ENCODE data around the gene GRAMD4.
A peak's percentile ranks its signal among the peaks of the same experiment; 100 is the strongest.

The GRAMD4 gene

DNA sequence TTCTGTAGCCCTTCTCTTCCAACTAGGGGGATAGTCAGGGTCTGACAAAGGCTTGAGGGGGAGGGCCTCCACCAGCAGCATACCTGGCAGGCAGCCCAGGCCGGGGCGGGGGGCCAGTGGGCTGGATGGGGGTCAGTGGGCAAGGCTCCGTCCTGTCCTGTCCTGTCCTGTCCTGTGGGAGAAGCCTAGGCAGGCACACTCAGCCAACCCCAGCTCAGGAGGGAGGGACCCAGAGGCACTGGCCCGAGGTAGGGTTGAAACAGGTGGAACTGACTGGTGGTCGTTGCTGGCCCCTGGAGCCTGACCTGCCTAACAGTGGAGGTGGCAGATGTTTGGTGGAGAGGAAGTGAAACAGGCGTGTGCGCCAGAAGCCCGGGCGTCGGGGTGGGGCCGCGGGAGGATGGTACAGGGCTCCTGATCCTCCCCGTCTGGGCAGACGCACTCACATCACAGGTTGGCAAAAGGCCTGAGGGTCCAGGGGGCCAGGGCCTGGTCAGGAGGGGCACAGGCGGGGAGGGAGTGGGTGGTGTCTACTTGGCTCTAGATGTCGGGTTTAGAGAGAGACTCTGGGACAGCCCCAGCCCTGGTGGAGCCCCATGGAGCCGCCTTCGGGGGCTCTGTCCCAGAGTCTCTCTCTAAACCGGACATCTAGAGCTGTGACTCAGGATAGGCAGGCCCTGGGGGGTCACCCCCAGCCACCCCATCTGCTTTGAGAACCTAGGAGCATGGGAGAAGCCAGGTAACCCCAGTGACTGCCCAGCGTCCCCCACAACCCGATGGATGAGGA lies 32.5 kb upstream of the GRAMD4 start:
- no peaks in the 10 kb centered on the region for H3K9me3 ChIP-seq (replicated peaks; ENCODE audit: insufficient read depth, low read length)
- H4K20me1 ChIP-seq (ENCODE audit: insufficient read depth, low read length) = no peaks in the 10 kb centered on the region
- H3K36me3 ChIP-seq (replicated peaks; ENCODE audit: insufficient read depth, low read length) = no peaks in the 10 kb centered on the region
- H3K79me2 ChIP-seq (ENCODE audit: low read length) = no peaks in the 10 kb centered on the region
- H3F3A ChIP-seq (ENCODE audit: insufficient read depth, low read length) = 0 out of 2 replicates have a peak, but pooled peaks cover 2% of the 10 kb centered on the region
- H3K27ac ChIP-seq (ENCODE audit: low read length) = no peak overlapping the region; the same call in 1 of the 2 replicates
- H3K9me2 ChIP-seq (replicated peaks; ENCODE audit: insufficient read depth, low read length) = no peaks in the 10 kb centered on the region
- H3K4me2 ChIP-seq (ENCODE audit: low read depth, low read length) = peak overlapping the region; percentile 61
- H3K4me1 ChIP-seq (ENCODE audit: low read length) = peaks cover 20% of the 10 kb centered on the region
- H3K4me3 ChIP-seq (ENCODE audit: low read length) = peak overlapping the region; percentile 32; the same call in 1 of the 2 replicates
- TF ChIP-seq EZH2 (optimal IDR thresholded peaks at IDR 0.05; ENCODE audit: low read depth, low read length) (no peak), EZH2phosphoT487 (IDR thresholded peaks at IDR 0.05; ENCODE audit: low read length) (no peak)
- TF ChIP-seq, protein P1, sequence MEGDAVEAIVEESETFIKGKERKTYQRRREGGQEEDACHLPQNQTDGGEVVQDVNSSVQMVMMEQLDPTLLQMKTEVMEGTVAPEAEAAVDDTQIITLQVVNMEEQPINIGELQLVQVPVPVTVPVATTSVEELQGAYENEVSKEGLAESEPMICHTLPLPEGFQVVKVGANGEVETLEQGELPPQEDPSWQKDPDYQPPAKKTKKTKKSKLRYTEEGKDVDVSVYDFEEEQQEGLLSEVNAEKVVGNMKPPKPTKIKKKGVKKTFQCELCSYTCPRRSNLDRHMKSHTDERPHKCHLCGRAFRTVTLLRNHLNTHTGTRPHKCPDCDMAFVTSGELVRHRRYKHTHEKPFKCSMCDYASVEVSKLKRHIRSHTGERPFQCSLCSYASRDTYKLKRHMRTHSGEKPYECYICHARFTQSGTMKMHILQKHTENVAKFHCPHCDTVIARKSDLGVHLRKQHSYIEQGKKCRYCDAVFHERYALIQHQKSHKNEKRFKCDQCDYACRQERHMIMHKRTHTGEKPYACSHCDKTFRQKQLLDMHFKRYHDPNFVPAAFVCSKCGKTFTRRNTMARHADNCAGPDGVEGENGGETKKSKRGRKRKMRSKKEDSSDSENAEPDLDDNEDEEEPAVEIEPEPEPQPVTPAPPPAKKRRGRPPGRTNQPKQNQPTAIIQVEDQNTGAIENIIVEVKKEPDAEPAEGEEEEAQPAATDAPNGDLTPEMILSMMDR (IDR thresholded peaks at IDR 0.05; ENCODE audit: low read length) = no peak
- H3K27me3 ChIP-seq (replicated peaks; ENCODE audit: insufficient read depth, low read length) = no peaks in the 10 kb centered on the region
- peak overlapping the region; percentile 36; the same call in 1 of the 2 replicates for H3K9ac ChIP-seq (ENCODE audit: low read length)
- DNase-seq = peak; percentile 56
- H2AFZ ChIP-seq (ENCODE audit: low read length) = peak overlapping the region; percentile 57

DNA sequence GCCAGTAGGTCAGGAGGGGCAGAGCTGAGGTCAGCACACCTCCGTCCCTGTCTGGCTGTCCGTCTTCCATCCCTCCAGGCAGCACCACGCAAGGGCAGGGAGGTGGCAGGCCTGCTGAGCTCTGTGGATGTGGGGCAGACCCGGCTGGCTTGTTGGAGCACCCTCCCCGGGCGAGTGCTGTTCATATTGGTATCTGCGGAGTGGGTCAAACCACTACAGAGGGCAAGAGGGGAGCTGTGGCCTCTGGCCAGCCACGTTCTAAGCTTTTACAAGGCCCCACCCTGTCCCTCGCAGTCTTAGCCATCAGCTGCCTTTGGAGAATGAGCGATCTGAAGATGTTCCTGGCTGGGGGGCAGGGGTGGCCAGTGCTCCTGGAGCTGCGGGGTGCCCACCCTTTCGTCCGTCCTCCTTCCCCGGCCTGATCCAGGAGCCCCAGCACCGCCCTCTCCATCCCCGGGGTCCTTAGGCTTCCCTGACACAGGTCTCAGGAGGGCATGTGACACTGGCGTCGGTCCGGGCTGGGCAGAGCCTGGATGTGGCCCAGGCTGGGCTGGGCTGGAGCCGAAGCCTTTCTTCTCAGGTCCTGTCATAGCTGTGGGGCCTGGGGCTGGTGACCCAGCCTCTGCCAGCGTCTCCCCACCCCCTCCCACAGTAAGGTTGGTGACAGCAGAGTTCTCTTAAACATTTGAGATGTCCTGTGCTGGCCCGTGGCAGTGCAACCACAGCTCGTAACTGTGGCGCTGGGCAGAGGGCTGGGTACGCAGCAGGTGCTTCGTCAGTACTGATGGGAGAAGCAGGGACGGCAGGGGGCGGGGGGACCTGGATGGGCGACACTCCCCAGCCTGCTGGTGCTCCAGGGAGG lies 31.7 kb upstream of the GRAMD4 start:
- DNase-seq = no peak
- peak overlapping the region; percentile 13; the same call in 1 of the 2 replicates for H3K9ac ChIP-seq (ENCODE audit: low read length)
- peak overlapping the region; percentile 61 for H3K4me2 ChIP-seq (ENCODE audit: low read depth, low read length)
- 0 out of 2 replicates have a peak, but pooled peaks cover 7% of the 10 kb centered on the region for H3F3A ChIP-seq (ENCODE audit: insufficient read depth, low read length)
- peak overlapping the region; percentile 32; the same call in 1 of the 2 replicates for H3K4me3 ChIP-seq (ENCODE audit: low read length)
- H3K9me2 ChIP-seq (replicated peaks; ENCODE audit: insufficient read depth, low read length) = no peaks in the 10 kb centered on the region
- H3K27me3 ChIP-seq (replicated peaks; ENCODE audit: insufficient read depth, low read length) = no peaks in the 10 kb centered on the region
- H3K79me2 ChIP-seq (ENCODE audit: low read length) = no peaks in the 10 kb centered on the region
- no peak overlapping the region for H2AFZ ChIP-seq (ENCODE audit: low read length)
- no peaks in the 10 kb centered on the region for H4K20me1 ChIP-seq (ENCODE audit: insufficient read depth, low read length)
- H3K27ac ChIP-seq (ENCODE audit: low read length) = no peak overlapping the region
- peaks cover 24% of the 10 kb centered on the region for H3K4me1 ChIP-seq (ENCODE audit: low read length)
- no peaks in the 10 kb centered on the region for H3K36me3 ChIP-seq (replicated peaks; ENCODE audit: insufficient read depth, low read length)
- TF ChIP-seq, protein P1 (IDR thresholded peaks at IDR 0.05; ENCODE audit: low read length) = no peak
- TF ChIP-seq EZH2phosphoT487 (IDR thresholded peaks at IDR 0.05; ENCODE audit: low read length) (no peak), EZH2 (optimal IDR thresholded peaks at IDR 0.05; ENCODE audit: low read depth, low read length) (no peak)
- H3K9me3 ChIP-seq (replicated peaks; ENCODE audit: insufficient read depth, low read length) = no peaks in the 10 kb centered on the region

DNA sequence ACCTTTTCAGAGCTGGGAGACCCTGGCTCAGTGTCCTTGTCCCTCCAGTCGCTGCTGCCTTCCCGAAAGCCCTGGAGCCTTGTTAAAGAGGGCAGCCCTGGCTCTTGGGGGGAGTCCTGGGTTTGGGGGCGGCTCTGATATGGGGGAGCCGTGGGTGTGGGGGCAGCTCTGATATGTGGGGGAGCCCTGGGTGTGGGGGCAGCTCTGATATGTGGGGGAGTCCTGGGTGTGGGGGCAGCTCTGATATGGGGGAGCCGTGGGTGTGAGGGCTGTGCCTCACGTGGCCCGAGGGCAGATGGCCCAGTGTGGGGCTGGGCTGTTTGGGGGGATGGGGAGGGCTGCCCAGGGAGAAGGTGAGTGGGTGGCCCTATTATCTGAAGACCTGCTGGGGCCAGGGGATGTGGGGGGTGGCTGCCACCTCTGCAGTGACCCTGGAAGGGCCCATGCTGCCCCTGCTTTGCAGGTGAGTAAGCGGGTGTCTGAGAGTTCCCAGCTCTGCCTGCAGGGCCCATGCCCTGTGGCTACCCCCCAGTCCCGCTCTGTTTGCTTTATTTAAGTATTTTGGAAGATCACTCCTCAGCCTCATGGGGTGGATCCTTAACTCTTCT lies 30.9 kb upstream of the GRAMD4 start:
- Histone ChIP-seq H3K4me1 (ENCODE audit: low read length) (peaks cover 24% of the 10 kb centered on the region), H3K9me2 (replicated peaks; ENCODE audit: insufficient read depth, low read length) (no peaks in the 10 kb centered on the region), H3K27me3 (replicated peaks; ENCODE audit: insufficient read depth, low read length) (no peaks in the 10 kb centered on the region), H3K9ac (ENCODE audit: low read length) (no peak overlapping the region), H3K27ac (ENCODE audit: low read length) (no peak overlapping the region), H3K9me3 (replicated peaks; ENCODE audit: insufficient read depth, low read length) (no peaks in the 10 kb centered on the region), H3K4me3 (ENCODE audit: low read length) (no peak overlapping the region), H3F3A (ENCODE audit: insufficient read depth, low read length) (0 out of 2 replicates have a peak, but pooled peaks cover 7% of the 10 kb centered on the region), H2AFZ (ENCODE audit: low read length) (no peak overlapping the region), H4K20me1 (ENCODE audit: insufficient read depth, low read length) (no peaks in the 10 kb centered on the region), H3K4me2 (ENCODE audit: low read depth, low read length) (no peak overlapping the region), H3K36me3 (replicated peaks; ENCODE audit: insufficient read depth, low read length) (no peaks in the 10 kb centered on the region), H3K79me2 (ENCODE audit: low read length) (no peaks in the 10 kb centered on the region)
- no peak for DNase-seq
- no peak for TF ChIP-seq EZH2 (optimal IDR thresholded peaks at IDR 0.05; ENCODE audit: low read depth, low read length)
- TF ChIP-seq EZH2phosphoT487 (IDR thresholded peaks at IDR 0.05; ENCODE audit: low read length) = no peak
- TF ChIP-seq, protein P1 (IDR thresholded peaks at IDR 0.05; ENCODE audit: low read length) = no peak

Measured in MM.1S (cell line).